NCI-H2171 (cell line): ENCODE results near the gene OR4E2.
"Not testable (repeated sequence)": the region's sequence is repeated elsewhere in the genome, so short reads cannot be mapped to it uniquely, and the experiment has no call there.

ENCODE experiments used
- DNase-seq: peaks from one replicate; lab custom pipeline; 2025; lab: John Stamatoyannopoulos, UW

OR4E2 gene

GRCh38 chr14:21653331-21653885, at the start of gene OR4E2:
Gene OR4E2 (plus strand): TSS chr14:21653835. CDS start chr14:21665083, 11,248 bp downstream.
- no peak for DNase-seq

GRCh38 chr14:21612324-21612723, 41.3 kb upstream of the OR4E2 start:
- DNase-seq = no peak

DNA sequence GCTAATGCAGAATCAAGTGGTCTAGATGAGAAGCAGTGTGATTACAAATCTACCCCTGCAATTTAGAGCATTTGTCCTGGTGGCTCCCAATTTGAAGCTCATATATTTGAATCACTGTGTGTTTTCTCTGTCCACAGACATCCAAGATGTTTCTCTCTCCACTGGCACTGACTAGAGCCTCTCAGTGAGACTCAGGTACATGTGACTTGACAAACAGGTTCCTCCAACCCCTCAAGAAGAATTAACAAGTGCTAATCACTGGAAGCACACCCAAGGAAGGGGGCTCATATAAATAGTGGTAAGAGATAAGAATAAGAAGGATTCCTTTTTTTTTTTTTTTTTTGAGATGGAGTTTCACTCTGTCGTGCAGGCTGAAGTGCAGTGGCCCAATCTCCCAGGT, 39.4 kb upstream of the OR4E2 start:
- DNase-seq = no peak

GRCh38 chr14:21617614-21618013, 36.0 kb upstream of the OR4E2 start:
- DNase-seq = no peak

DNA sequence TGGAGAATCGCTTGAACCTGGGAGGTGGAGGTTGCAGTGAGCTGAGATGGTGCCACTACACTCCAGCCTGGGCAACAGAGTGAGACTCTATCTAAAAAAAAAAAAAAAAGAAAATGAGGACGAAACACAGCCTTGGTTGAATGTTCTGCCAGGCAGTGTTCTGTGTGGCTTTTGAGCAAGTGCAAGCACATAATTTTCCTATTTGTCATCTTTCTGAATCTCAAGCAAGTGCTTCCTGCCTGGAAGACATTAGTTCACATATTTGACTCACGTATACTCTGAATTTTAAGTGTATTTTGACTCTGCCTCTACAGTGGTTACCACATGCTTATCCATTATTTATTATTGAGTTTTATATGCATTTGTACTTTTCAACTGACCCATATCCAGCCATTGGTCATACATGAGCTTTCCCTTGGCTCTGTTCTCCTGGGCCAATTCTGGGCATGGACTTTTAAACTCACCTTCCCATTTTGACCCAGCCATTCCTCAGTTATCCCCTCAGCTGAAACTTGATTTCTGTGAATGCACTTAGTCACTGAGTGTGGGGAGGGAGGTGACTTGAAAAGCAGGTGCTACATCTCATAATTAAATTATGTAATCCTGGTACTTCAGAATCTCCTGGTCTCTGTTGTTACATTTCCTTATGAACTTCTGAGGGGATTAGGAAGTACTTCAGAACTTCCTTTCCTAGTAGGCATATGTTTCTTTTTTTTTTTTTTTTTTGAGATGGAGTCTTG, 27.0 kb upstream of the OR4E2 start:
- DNase-seq = no peak

- not testable (repeated sequence) for DNase-seq
Measured at GRCh38 chr14:21630503-21630902, 23.1 kb upstream of the OR4E2 start.

- no peak for DNase-seq
Measured at GRCh38 chr14:21631084-21631483, 22.6 kb upstream of the OR4E2 start.

GRCh38 chr14:21634840-21635239, 18.8 kb upstream of the OR4E2 start, which contains the start of gene OR10G2:
Gene OR10G2 (minus strand): TSS chr14:21634940. CDS start chr14:21634842, 98 bp downstream.
- no peak for DNase-seq

DNA sequence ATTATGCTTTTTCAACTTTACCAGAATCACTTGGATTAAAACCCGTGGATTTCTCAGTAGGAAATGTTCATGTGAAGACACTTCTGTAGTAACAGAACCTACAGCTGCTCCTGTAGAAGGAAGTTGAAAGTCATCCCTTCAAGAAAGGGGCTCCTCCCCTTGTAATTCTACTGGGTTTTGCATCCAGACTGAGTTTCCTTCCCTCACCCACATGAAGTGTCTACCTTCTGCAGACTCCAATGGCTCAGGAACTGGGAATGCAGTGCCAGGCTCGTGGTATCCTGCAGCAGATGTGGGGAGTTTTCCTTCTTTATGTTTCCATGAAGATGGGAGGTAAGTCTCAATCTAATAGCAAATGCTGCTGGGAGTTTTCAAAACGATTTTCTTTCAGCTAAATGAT, 11.0 kb upstream of the OR4E2 start:
- no peak for DNase-seq

DNA sequence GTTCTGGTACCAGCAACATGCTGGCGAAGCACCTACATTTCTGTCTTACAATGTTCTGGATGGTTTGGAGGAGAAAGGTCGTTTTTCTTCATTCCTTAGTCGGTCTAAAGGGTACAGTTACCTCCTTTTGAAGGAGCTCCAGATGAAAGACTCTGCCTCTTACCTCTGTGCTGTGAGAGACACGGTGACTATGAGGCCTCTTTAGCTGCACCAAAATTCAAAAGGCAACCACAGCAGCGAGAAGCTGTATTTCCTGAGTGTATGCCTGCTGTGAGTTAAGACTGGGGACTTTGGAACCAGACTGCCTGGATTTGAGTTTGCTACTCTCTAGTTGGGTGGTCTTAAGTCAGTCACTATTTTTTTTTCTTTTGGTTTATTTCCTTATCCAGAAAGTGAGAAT, 10.2 kb upstream of the OR4E2 start:
- DNase-seq = no peak

DNA sequence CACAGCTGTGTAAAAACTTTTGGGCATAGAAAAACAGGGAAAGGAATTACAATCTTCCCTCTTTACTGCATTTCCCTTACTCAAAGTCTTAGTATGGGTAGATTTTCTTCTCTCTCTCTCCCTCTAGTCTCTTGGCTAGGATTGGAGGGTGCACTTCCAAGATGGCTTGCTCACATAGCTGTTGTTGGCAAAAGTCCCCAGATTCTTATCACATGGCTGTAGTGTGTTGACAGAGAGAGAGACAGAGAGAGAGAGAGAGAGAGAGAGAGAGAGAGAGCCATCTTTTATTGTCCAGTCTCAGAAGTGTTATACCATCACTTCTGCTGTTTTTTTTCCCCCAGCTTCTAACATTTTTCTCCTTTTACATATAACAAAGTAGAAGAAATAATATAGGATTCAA, 6.3 kb upstream of the OR4E2 start:
- no peak for DNase-seq

- no peak for DNase-seq
Measured at GRCh38 chr14:21652209-21652808, 1.3 kb upstream of the OR4E2 start.

- DNase-seq = no peak
Measured at GRCh38 chr14:21654215-21654614, 580 bp downstream of the OR4E2 start.

DNA sequence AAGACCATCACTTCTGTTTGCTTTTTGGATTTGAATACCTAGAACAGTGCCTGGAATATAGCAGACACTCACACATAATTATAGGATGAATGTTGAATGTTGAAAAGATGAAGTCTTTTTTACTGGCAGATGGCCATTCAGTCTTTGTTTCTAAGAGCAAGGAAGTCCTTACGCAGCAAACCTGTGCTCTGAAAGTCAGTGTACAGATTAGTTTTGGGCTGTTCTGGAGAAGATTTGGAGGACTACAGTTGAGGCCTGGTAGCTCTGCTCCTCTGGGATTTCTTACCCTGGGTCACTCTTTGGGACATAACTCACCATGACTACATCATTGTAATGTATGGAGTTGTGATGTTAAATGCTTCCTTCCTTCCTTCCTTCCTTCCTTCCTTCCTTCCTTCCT, 3.3 kb downstream of the OR4E2 start:
- DNase-seq = no peak

GRCh38 chr14:21668377-21668776, 14.7 kb downstream of the OR4E2 start:
- no peak for DNase-seq

- DNase-seq = no peak
Measured at GRCh38 chr14:21669284-21669683, 15.6 kb downstream of the OR4E2 start.

- no peak for DNase-seq
Measured at GRCh38 chr14:21671371-21671770, 17.7 kb downstream of the OR4E2 start.

DNA sequence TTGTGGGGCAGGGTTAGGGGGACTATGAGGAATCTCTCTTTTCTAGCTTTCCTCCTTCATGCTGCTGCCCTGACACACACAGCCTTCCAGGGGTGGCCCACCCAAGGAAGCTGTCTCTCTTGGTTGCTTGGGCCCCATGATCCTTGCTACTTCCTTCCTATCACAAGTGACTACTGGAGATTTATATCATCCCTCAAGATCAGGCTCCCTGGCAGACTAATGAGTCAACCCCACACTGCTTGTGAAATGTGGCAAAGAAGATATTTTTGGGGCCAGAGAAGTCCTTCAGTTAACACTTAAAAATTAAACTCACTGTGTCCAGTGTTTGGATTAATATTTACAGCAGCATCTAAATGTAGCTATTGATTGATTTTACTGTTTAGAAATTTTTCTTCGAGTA, 18.5 kb downstream of the OR4E2 start:
- DNase-seq = no peak

- no peak for DNase-seq
Measured at GRCh38 chr14:21673718-21674117, 20.1 kb downstream of the OR4E2 start, which contains the start of gene OR4E1. Gene OR4E1 (minus strand): TSS chr14:21673818. CDS start chr14:21670935, 2,883 bp downstream.

- no peak for DNase-seq
Measured at GRCh38 chr14:21675566-21675965, 21.9 kb downstream of the OR4E2 start.

DNA sequence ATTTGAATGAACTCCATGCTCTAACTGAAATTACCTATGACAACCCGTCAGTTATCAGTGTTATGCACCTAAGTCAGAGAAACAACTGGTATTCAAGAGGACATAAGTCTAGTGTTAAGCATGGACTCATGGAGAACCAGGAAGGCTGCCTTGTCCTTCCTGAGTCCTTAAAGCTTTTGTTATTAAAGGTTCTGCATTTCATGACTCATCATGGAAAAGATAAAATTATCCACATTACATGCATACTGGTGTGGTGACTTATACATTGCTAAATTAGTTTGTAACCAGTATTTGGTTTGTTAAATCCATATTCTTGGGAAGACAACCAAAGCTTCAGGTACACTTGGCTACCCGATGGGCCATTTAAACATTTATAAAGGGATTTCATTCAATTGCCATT, 26.4 kb downstream of the OR4E2 start:
- DNase-seq = no peak

- no peak for DNase-seq
Measured at GRCh38 chr14:21686468-21686867, 32.8 kb downstream of the OR4E2 start.

GRCh38 chr14:21694425-21694824, 40.8 kb downstream of the OR4E2 start:
- no peak for DNase-seq
